H1 (cell line): ENCODE measurements around the gene DPYD. TPM values are rescaled to one million over a fixed set of nuclear protein-coding genes. Genes with fewer than 3 reads are reported as not detected.

Experiments used
- CTCF ChIA-PET: fragments of 300-600 bp; sonication (Branson Sonifier 250); formaldehyde crosslinking; loops from one replicate; lab custom pipeline; 2021; ENCODE audit not compliant: partially characterized antibody; lab: Charles Lee
- POLR2A ChIA-PET: fragments of 300-600 bp; sonication (Branson Sonifier 250); formaldehyde crosslinking; loops from one replicate; lab custom pipeline; 2021; ENCODE audit warnings: inconsistent platforms; ENCODE audit not compliant: partially characterized antibody; lab: Charles Lee
- DNase-seq, 2 experiments: peaks; one replicate each; pipeline versions ENCODE4 v3.0.0 to v3.0.0-alpha.2; 2010 to 2022; ENCODE audit warnings: low spot score in 2 of 2, low read depth in 1 of 2, mixed read lengths in 1 of 2
- FAIRE-seq: peaks from 2 replicates; lab custom pipeline; 2011; peaks lifted over from hg19 to GRCh38; lab: Jason Lieb, UNC
- H2AFZ ChIP-seq: 2 replicates; pipeline ENCODE4 v1.8.1; 2012; ENCODE audit warnings: low read length, inconsistent platforms
- H2AK5ac ChIP-seq: 2 replicates; pipeline ENCODE4 v1.6.1; 2013; ENCODE audit warnings: low read depth, low read length
- H2BK120ac ChIP-seq: replicated peaks from 2 replicates; pipeline ENCODE3; 2013; ENCODE audit warnings: low read depth, low read length, inconsistent platforms
- H2BK12ac ChIP-seq: 2 replicates; pipeline ENCODE4 v1.6.1; 2013; ENCODE audit warnings: low read depth, low read length
- H2BK15ac ChIP-seq: 2 replicates; pipeline ENCODE4 v1.6.1; 2013; ENCODE audit warnings: low read length
- H2BK20ac ChIP-seq: 2 replicates; pipeline ENCODE4 v1.6.1; 2013; ENCODE audit warnings: low read length
- H2BK5ac ChIP-seq: 2 replicates; pipeline ENCODE4 v1.6.1; 2013; ENCODE audit warnings: low read depth, low read length
- H3K14ac ChIP-seq: 2 replicates; pipeline ENCODE4 v1.6.1; 2013; ENCODE audit warnings: inconsistent platforms; ENCODE audit not compliant: insufficient read length
- H3K18ac ChIP-seq: 2 replicates; pipeline ENCODE4 v1.6.1; 2013; ENCODE audit warnings: low read length; ENCODE audit errors: extremely low read depth
- H3K23ac ChIP-seq: 2 replicates; pipeline ENCODE4 v1.6.1; 2013; ENCODE audit warnings: inconsistent platforms; ENCODE audit not compliant: insufficient read length
- H3K23me2 ChIP-seq: 2 replicates; pipeline ENCODE4 v1.6.1; 2013; ENCODE audit warnings: low read depth, low read length
- H3K27ac ChIP-seq: 2 replicates; pipeline ENCODE4 v1.6.1; 2011; ENCODE audit warnings: low read depth, low read length, inconsistent platforms
- H3K27me3 ChIP-seq, 4 experiments: replicated peaks in 1 of 4; 1 replicate in 1 of 4; 2 replicates in 3 of 4; pipeline versions ENCODE4 v1.6.1 to v1.8.1; 2011 to 2013; ENCODE audit warnings: low read length in 3 of 4, mild to moderate bottlenecking in 3 of 4, inconsistent platforms in 2 of 4, mixed read lengths in 2 of 4, moderate library complexity in 1 of 4; ENCODE audit not compliant: control insufficient read depth in 3 of 4, insufficient read depth in 3 of 4; ENCODE audit errors: extremely low read depth in 1 of 4
- H3K36me3 ChIP-seq, 4 experiments: 2 replicates each; pipeline versions ENCODE4 v1.6.1 to v1.8.1; 2011 to 2013; ENCODE audit warnings: mild to moderate bottlenecking in 4 of 4, low read length in 3 of 4, moderate library complexity in 2 of 4, control low read depth in 1 of 4, inconsistent platforms in 1 of 4; ENCODE audit not compliant: insufficient read depth in 4 of 4, control insufficient read depth in 2 of 4
- H3K4ac ChIP-seq: replicated peaks from 2 replicates; pipeline ENCODE3; 2013; ENCODE audit warnings: low read length, low read depth, mixed read lengths, inconsistent platforms; ENCODE audit not compliant: insufficient read length
- H3K4me1 ChIP-seq, 4 experiments: replicated peaks in 1 of 4; 1 replicate in 1 of 4; 2 replicates in 3 of 4; pipeline versions ENCODE4 v1.6.1 to v1.8.1; 2011 to 2013; ENCODE audit warnings: low read length in 3 of 4, inconsistent platforms in 2 of 4, mixed read lengths in 1 of 4; ENCODE audit not compliant: insufficient read depth in 4 of 4, control insufficient read depth in 3 of 4
- H3K4me2 ChIP-seq, 2 experiments: 2 replicates each; pipeline versions ENCODE4 v1.6.1 to v1.8.1; 2011 to 2013; ENCODE audit warnings: low read depth in 2 of 2, low read length in 2 of 2, control low read depth in 1 of 2, inconsistent platforms in 1 of 2, mild to moderate bottlenecking in 1 of 2; ENCODE audit not compliant: insufficient read depth in 1 of 2
- H3K4me3 ChIP-seq, 4 experiments: fragments of 200-600, 300-600 bp in 1 of 4; sonication (generic), shearing (Covaris generic), sonication (Bioruptor Twin) in 1 of 4; 2 replicates each; pipeline versions ENCODE4 v1.5.1 to v1.8.1; 2011 to 2016; ENCODE audit warnings: low read length in 4 of 4, low read depth in 3 of 4, control low read depth in 2 of 4, inconsistent platforms in 2 of 4, mild to moderate bottlenecking in 2 of 4, mixed read lengths in 1 of 4, moderate library complexity in 1 of 4; ENCODE audit not compliant: insufficient read depth in 2 of 4; ENCODE audit errors: extremely low read depth in 1 of 4
- H3K56ac ChIP-seq: replicated peaks from 2 replicates; pipeline ENCODE3; 2013; ENCODE audit warnings: low read depth, mild to moderate bottlenecking, mixed read lengths, low read length, inconsistent platforms; ENCODE audit not compliant: insufficient read length
- H3K79me1 ChIP-seq: 2 replicates; pipeline ENCODE4 v1.6.1; 2013; ENCODE audit warnings: low read depth, low read length, control low read depth
- H3K79me2 ChIP-seq, 2 experiments: 2 replicates each; pipeline versions ENCODE4 v1.6.1 to v1.8.1; 2012 to 2013; ENCODE audit warnings: low read length in 2 of 2, mild to moderate bottlenecking in 2 of 2, inconsistent platforms in 1 of 2; ENCODE audit not compliant: insufficient read depth in 2 of 2, control insufficient read depth in 1 of 2
- H3K9ac ChIP-seq, 4 experiments: replicated peaks in 1 of 4; 1 replicate in 1 of 4; 2 replicates in 3 of 4; pipeline versions ENCODE4 v1.6.1 to v1.8.1; 2011 to 2013; ENCODE audit warnings: low read depth in 3 of 4, low read length in 3 of 4, control low read depth in 2 of 4, mild to moderate bottlenecking in 2 of 4, moderate library complexity in 2 of 4, inconsistent platforms in 1 of 4; ENCODE audit errors: extremely low read depth in 1 of 4
- H3K9me3 ChIP-seq, 2 experiments: 2 replicates each; pipeline versions ENCODE4 v1.6.1 to v1.8.1; 2012 to 2013; ENCODE audit warnings: mild to moderate bottlenecking in 2 of 2, moderate library complexity in 2 of 2, control low read depth in 1 of 2, inconsistent platforms in 1 of 2, low read depth in 1 of 2, low read length in 1 of 2, mixed read lengths in 1 of 2; ENCODE audit not compliant: insufficient read depth in 2 of 2
- H4K20me1 ChIP-seq, 2 experiments: replicated peaks in 1 of 2; 2 replicates each; pipeline versions ENCODE3 to v1.8.1; 2011 to 2013; ENCODE audit warnings: inconsistent platforms in 2 of 2, low read length in 2 of 2, mild to moderate bottlenecking in 1 of 2; ENCODE audit not compliant: insufficient read depth in 2 of 2, control insufficient read depth in 1 of 2
- H4K5ac ChIP-seq: 2 replicates; pipeline ENCODE4 v1.6.1; 2013; ENCODE audit warnings: low read length, low read depth, mixed read lengths, inconsistent platforms; ENCODE audit not compliant: insufficient read length
- H4K8ac ChIP-seq: 2 replicates; pipeline ENCODE4 v1.8.0; 2013; ENCODE audit warnings: mild to moderate bottlenecking, moderate library complexity, low read length, inconsistent platforms; ENCODE audit not compliant: insufficient read depth; ENCODE audit errors: extremely low read depth
- H4K91ac ChIP-seq: replicated peaks from 2 replicates; pipeline ENCODE3; 2013; ENCODE audit warnings: low read length, mixed read lengths, inconsistent platforms; ENCODE audit not compliant: insufficient read length
- ASH2L ChIP-seq: fragments of 200-600, 300-600 bp; sonication (generic); IDR thresholded peaks from one replicate; pipeline ENCODE4 v1.7.1; 2017; ENCODE audit warnings: low read length
- CEBPB ChIP-seq: IDR thresholded peaks from 2 replicates; pipeline ENCODE4 v1.6.1; 2012; ENCODE audit warnings: low read depth, low read length
- CTBP2 ChIP-seq: IDR thresholded peaks from 2 replicates; pipeline ENCODE4 v1.7.0; 2011; ENCODE audit warnings: borderline replicate concordance, mild to moderate bottlenecking, moderate library complexity, mixed read lengths, low read length; ENCODE audit not compliant: insufficient read depth, insufficient read length
- KDM1A ChIP-seq: fragments of 200-600, 300-600 bp; sonication (generic); IDR thresholded peaks from 2 replicates; pipeline ENCODE4 v1.7.1; 2016; ENCODE audit warnings: mild to moderate bottlenecking, low read length, borderline replicate concordance
- POLR2AphosphoS5 ChIP-seq: IDR thresholded peaks from 2 replicates; pipeline ENCODE4 v1.6.1; 2011; ENCODE audit warnings: low read depth, low read length
- SIN3A ChIP-seq, 2 experiments: IDR thresholded peaks in 1 of 2; conservative IDR thresholded peaks in 1 of 2; 2 replicates each; pipeline ENCODE4 v1.6.1; 2011 to 2012; ENCODE audit warnings: low read length in 2 of 2, improper control_type of control experiment in 1 of 2, low read depth in 1 of 2, mild to moderate bottlenecking in 1 of 2
- SP4 ChIP-seq: IDR thresholded peaks from 2 replicates; pipeline ENCODE4 v1.6.1; 2012; ENCODE audit warnings: low read length, inconsistent platforms
- SUZ12 ChIP-seq: fragments of 200-600 bp; sonication (generic); IDR thresholded peaks from 2 replicates; pipeline ENCODE4 v1.6.1; 2012; ENCODE audit warnings: mild to moderate bottlenecking, inconsistent platforms, low read length, moderate library complexity, mixed read lengths
- TBP ChIP-seq: IDR thresholded peaks from 2 replicates; pipeline ENCODE4 v1.6.1; 2011; ENCODE audit warnings: low read depth, low read length, improper control_type of control experiment
- WGBS, 2 experiments: shearing (Covaris generic) in 1 of 2; methylation state at CpG; one replicate each; pipeline versions ENCODE4 v1.1.6 to v1.1.7; 2013 to 2015; ENCODE audit warnings: low lambda C conversion rate in 2 of 2, mixed read lengths in 2 of 2, inconsistent platforms in 1 of 2, low coverage in 1 of 2, missing lambda C conversion rate in 1 of 2; ENCODE audit not compliant: insufficient replicate concordance in 2 of 2, insufficient coverage in 1 of 2, insufficient read length in 1 of 2; ENCODE audit errors: extremely low coverage in 1 of 2, missing lambda C conversion rate in 1 of 2; 5-methylcytosine and 5-hydroxymethylcytosine counted together
- polyA plus RNA-seq, 7 experiments: library from polyadenylated mRNA; depleted of rRNA in 3 of 7; stranded (reverse) in 5 of 7; unstranded in 2 of 7; fragments of >200 nt in 5 of 7; fragments of 200-250 nt in 2 of 7; gene quantifications; 1 replicate in 5 of 7; 2 replicates in 1 of 7; 4 replicates in 1 of 7; pipeline versions ENCODE4 v1.2.1 to v1.2.3, GENCODE V29; 2011 to 2013; ENCODE audit warnings: missing spikeins in 2 of 7, mixed read lengths in 2 of 7
- total RNA-seq: library from RNA; stranded (reverse); fragmentation: NEBNext Ultra II Directional; extraction: Animal tissue kit (Norgen Biotek cat#: 25700); gene quantifications from 2 replicates; pipeline ENCODE4 v1.2.1, GENCODE V29; 2021

Gene DPYD
- total and polyA plus RNA-seq, 2 of the 8 experiments (the other 6 are each of a cell fraction or from before 2014, with no cell fraction given): 0.29 to 0.73 TPM

DNA sequence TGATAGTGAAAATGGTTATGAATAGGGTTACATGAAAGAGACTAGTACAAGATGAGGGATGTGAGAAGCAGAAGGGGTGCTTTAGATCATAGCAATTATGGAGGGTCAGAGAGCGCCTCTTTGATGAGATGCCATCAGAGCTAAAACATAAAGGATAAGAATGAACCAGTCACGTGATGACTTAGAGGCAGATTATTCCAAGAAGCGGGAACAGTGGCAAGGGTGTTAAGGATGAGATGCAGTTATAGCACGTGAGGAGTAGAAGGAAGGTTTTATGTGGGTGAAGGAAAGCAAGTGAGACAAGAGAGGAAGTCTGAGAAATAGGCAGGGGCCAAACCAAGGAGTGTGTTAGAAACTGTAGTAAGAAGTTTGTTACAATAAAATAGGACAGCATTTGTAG lies 360.1 kb downstream of the DPYD start:
- Histone ChIP-seq H3K23me2 (no peaks in the 10 kb centered on the region; the same call in 1 of the 2 replicates), H3K79me2 (no peaks in the 10 kb centered on the region), H3K4me1 (no peaks in the 10 kb centered on the region), H2AK5ac (no peak overlapping the region), H3K56ac (no peak overlapping the region), H2BK120ac (no peak overlapping the region), H3K4me2 (no peak overlapping the region), H3K4me3 (no peak overlapping the region), H3K27me3 (no peaks in the 10 kb centered on the region), H3K18ac (no peak overlapping the region), H3K9me3 (no peaks in the 10 kb centered on the region), H3K27ac (no peak overlapping the region), H2BK20ac (no peak overlapping the region), H3K4ac (no peak overlapping the region), H2BK5ac (no peak overlapping the region), H4K5ac (no peak overlapping the region), H2BK12ac (no peak overlapping the region), H2BK15ac (no peak overlapping the region), H3K9ac (no peak overlapping the region), H3K36me3 (no peaks in the 10 kb centered on the region), H3K23ac (no peak overlapping the region), H3K79me1 (no peaks in the 10 kb centered on the region), H4K8ac (no peak overlapping the region), H4K20me1 (no peaks in the 10 kb centered on the region), H4K91ac (no peak overlapping the region), H3K14ac (no peak overlapping the region), H2AFZ (no peak overlapping the region)
- ChIA-PET CTCF (interaction anchor here (0.6 kb wide), 2 partner anchors 12 to 379 kb away, joined by 3 read pairs; no protein-coding TSS in a partner anchor), POLR2A (no interaction called here)
- no peak for DNase-seq
- TF ChIP-seq CTBP2 (no peak), SUZ12 (no peak), KDM1A (no peak), POLR2AphosphoS5 (no peak), CEBPB (no peak), ASH2L (no peak), TBP (no peak), SIN3A (conservative IDR thresholded peaks at IDR 0.05 in 1 of 2, IDR thresholded peaks at IDR 0.05 in 1 of 2; ENCODE audit: low read depth in 1 of 2, low read length in 2 of 2) (no peak), SP4 (no peak)
- 85 to 100% methylated on average over 1 to 4 of the region's 4 CpGs for WGBS, 2 experiments
- no peak for FAIRE-seq
